Stimulated activated CD4-positive, alpha-beta T cell treated with anti-CD3 and anti-CD28 coated beads, Interleukin-1b, Interleukin-23, amount 100 ng/mL, for 4 hours (primary cell): ENCODE measurements around the gene PIP5K1B.
"Not testable (repeated sequence)": the region's sequence is repeated elsewhere in the genome, so short reads cannot be mapped to it uniquely, and the experiment has no call there.

Experiments used
- DNase-seq, 2 donors: peaks; one replicate each; pipeline ENCODE4 v3.0.0-alpha.2; 2020; ENCODE audit warnings: low read depth in 2 of 2

PIP5K1B gene

GRCh38 chr9:69023650-69024049 lies 318.6 kb downstream of the PIP5K1B start:
- DNase-seq: no peak

- no peak for DNase-seq
These were observed 322.5 kb downstream of the PIP5K1B start for GRCh38 chr9:69027355-69028097.

GRCh38 chr9:69028754-69029153 lies 323.7 kb downstream of the PIP5K1B start:
- DNase-seq: no peak

- no peak for DNase-seq
These were observed 324.5 kb downstream of the PIP5K1B start for GRCh38 chr9:69029535-69029934.

- no peak for DNase-seq
These were observed 326.0 kb downstream of the PIP5K1B start for GRCh38 chr9:69030851-69031645.

- no peak for DNase-seq
These were observed 329.0 kb downstream of the PIP5K1B start for GRCh38 chr9:69034071-69034470.

GRCh38 chr9:69035438-69036308 lies 330.6 kb downstream of the PIP5K1B start, which contains the start of gene FXN:
FXN (plus strand) TSS chr9:69035752; CDS start chr9:69035783, 31 bp downstream.
- DNase-seq: peak; percentile 78 to 82

GRCh38 chr9:69036309-69036708 lies 331.3 kb downstream of the PIP5K1B start:
- peak in 1 of 2 donors; percentile 5 for DNase-seq

- no peak for DNase-seq
These were observed 331.8 kb downstream of the PIP5K1B start for GRCh38 chr9:69036799-69037198.

- DNase-seq: no peak
These were observed 335.6 kb downstream of the PIP5K1B start for GRCh38 chr9:69040646-69041045.

GRCh38 chr9:69044240-69045219 lies 339.5 kb downstream of the PIP5K1B start:
- DNase-seq: no peak

- no peak for DNase-seq
These were observed 340.8 kb downstream of the PIP5K1B start for GRCh38 chr9:69045821-69046220.

GRCh38 chr9:69046723-69047122 lies 341.7 kb downstream of the PIP5K1B start:
- DNase-seq: no peak

GRCh38 chr9:69047371-69047770 lies 342.3 kb downstream of the PIP5K1B start:
- no peak for DNase-seq

- DNase-seq: no peak
These were observed 344.1 kb downstream of the PIP5K1B start for GRCh38 chr9:69049094-69049493.

- DNase-seq: not testable (repeated sequence)
These were observed 345.9 kb downstream of the PIP5K1B start for GRCh38 chr9:69050936-69051335.

GRCh38 chr9:69054989-69055388 lies 349.9 kb downstream of the PIP5K1B start:
- DNase-seq: no peak

GRCh38 chr9:69056191-69056815 lies 351.3 kb downstream of the PIP5K1B start:
- no peak for DNase-seq

- no peak for DNase-seq
These were observed 353.1 kb downstream of the PIP5K1B start for GRCh38 chr9:69058101-69058500.
